Neuronal stem cell (in vitro differentiated cells): ENCODE measurements around the gene CYB561.

Experiments used
- DNase-seq: peaks from one replicate; pipeline ENCODE4 v3.0.0-alpha.2; 2013; ENCODE audit warnings: low spot score
- H2AFZ ChIP-seq: one replicate; pipeline ENCODE4 v1.6.1; 2013; ENCODE audit warnings: mild to moderate bottlenecking, low read length, inconsistent platforms
- H2AK5ac ChIP-seq: 2 replicates; pipeline ENCODE4 v1.6.1; 2013; ENCODE audit warnings: low read depth, mild to moderate bottlenecking, inconsistent platforms, low read length, moderate library complexity, mixed read lengths
- H2BK120ac ChIP-seq: 2 replicates; pipeline ENCODE4 v1.6.1; 2013; ENCODE audit warnings: low read depth, mild to moderate bottlenecking, inconsistent platforms, low read length, moderate library complexity, mixed read lengths
- H2BK12ac ChIP-seq: one replicate; pipeline ENCODE4 v1.6.1; 2013; ENCODE audit warnings: low read length, inconsistent platforms
- H2BK15ac ChIP-seq: 2 replicates; pipeline ENCODE4 v1.6.1; 2013; ENCODE audit warnings: mild to moderate bottlenecking, low read length, inconsistent platforms, mixed read lengths
- H2BK5ac ChIP-seq: one replicate; pipeline ENCODE4 v1.6.1; 2013; ENCODE audit warnings: inconsistent platforms, mild to moderate bottlenecking, low read length, moderate library complexity
- H3K14ac ChIP-seq: one replicate; pipeline ENCODE4 v1.6.1; 2013; ENCODE audit warnings: low read length, inconsistent platforms
- H3K18ac ChIP-seq: 2 replicates; pipeline ENCODE4 v1.6.1; 2013; ENCODE audit warnings: low read length, inconsistent platforms
- H3K23ac ChIP-seq: 2 replicates; pipeline ENCODE4 v1.6.1; 2013; ENCODE audit warnings: low read depth, mild to moderate bottlenecking, mixed read lengths, low read length, inconsistent platforms; ENCODE audit not compliant: poor library complexity
- H3K27ac ChIP-seq: replicated peaks from 3 replicates; pipeline ENCODE4 v1.5.1; 2013; ENCODE audit warnings: low read length, inconsistent platforms
- H3K27me3 ChIP-seq, 3 experiments: 2 replicates each; pipeline ENCODE4 v1.6.1; 2013; ENCODE audit warnings: low read length in 3 of 3, mild to moderate bottlenecking in 2 of 3, inconsistent platforms in 1 of 3, low read depth in 1 of 3, mixed read lengths in 1 of 3, moderate library complexity in 1 of 3; ENCODE audit not compliant: control insufficient read depth in 3 of 3, insufficient read depth in 3 of 3
- H3K36me3 ChIP-seq, 2 donors: replicated peaks in 1 of 2; 2 replicates each; pipeline ENCODE4 v1.6.1; 2013; ENCODE audit warnings: low read length in 2 of 2; ENCODE audit not compliant: control insufficient read depth in 2 of 2, insufficient read depth in 2 of 2
- H3K4ac ChIP-seq: 2 replicates; pipeline ENCODE4 v1.6.1; 2013; ENCODE audit warnings: inconsistent platforms, mild to moderate bottlenecking, low read length, moderate library complexity
- H3K4me1 ChIP-seq, 2 donors: 1 replicate in 1 of 2; 2 replicates in 1 of 2; pipeline ENCODE4 v1.6.1; 2013; ENCODE audit warnings: low read length in 2 of 2, low read depth in 1 of 2; ENCODE audit not compliant: control insufficient read depth in 2 of 2, insufficient read depth in 1 of 2
- H3K4me2 ChIP-seq: one replicate; pipeline ENCODE4 v1.6.1; 2013; ENCODE audit warnings: mild to moderate bottlenecking, low read length, inconsistent platforms; ENCODE audit not compliant: insufficient read depth, poor library complexity, severe bottlenecking
- H3K4me3 ChIP-seq, 2 donors: 2 replicates each; pipeline ENCODE4 v1.5.1; 2013; ENCODE audit warnings: low read length in 2 of 2, mild to moderate bottlenecking in 2 of 2, inconsistent platforms in 1 of 2, moderate library complexity in 1 of 2
- H3K79me1 ChIP-seq: one replicate; pipeline ENCODE4 v1.6.1; 2013; ENCODE audit warnings: low read depth, mild to moderate bottlenecking, inconsistent platforms, low read length, moderate library complexity
- H3K9ac ChIP-seq: one replicate; pipeline ENCODE4 v1.6.1; 2013; ENCODE audit warnings: mild to moderate bottlenecking, low read depth, low read length, inconsistent platforms; ENCODE audit not compliant: poor library complexity
- H3K9me3 ChIP-seq, 2 donors: replicated peaks in 1 of 2; 2 replicates each; pipeline versions ENCODE3 to v1.6.1; 2013; ENCODE audit warnings: low read length in 2 of 2, mild to moderate bottlenecking in 2 of 2, inconsistent platforms in 1 of 2, low read depth in 1 of 2, mixed read lengths in 1 of 2, moderate library complexity in 1 of 2; ENCODE audit not compliant: control insufficient read depth in 2 of 2, insufficient read depth in 1 of 2
- H4K8ac ChIP-seq: one replicate; pipeline ENCODE4 v1.6.1; 2013; ENCODE audit warnings: low read depth, mild to moderate bottlenecking, inconsistent platforms, low read length, moderate library complexity
- H4K91ac ChIP-seq: one replicate; pipeline ENCODE4 v1.6.1; 2013; ENCODE audit warnings: low read length, low read depth, mild to moderate bottlenecking, inconsistent platforms; ENCODE audit not compliant: poor library complexity
- WGBS, 2 donors: extraction: QIAGEN DNeasy Blood & Tissue Kit; methylation state at CpG; one replicate each; pipeline ENCODE4 v1.1.7; 2013; ENCODE audit warnings: missing lambda C conversion rate in 2 of 2, mixed read lengths in 1 of 2; ENCODE audit not compliant: insufficient read length in 2 of 2, insufficient replicate concordance in 1 of 2; ENCODE audit errors: extremely low coverage in 2 of 2; 5-methylcytosine and 5-hydroxymethylcytosine counted together

The CYB561 gene

GRCh38 chr17:63445571-63445953 is 544 bp downstream of the CYB561 start:
- Histone ChIP-seq H3K9ac (peak overlapping the region; percentile 88), H4K91ac (no peak overlapping the region), H2AK5ac (peak overlapping the region; percentile 78), H3K23ac (peak overlapping the region; percentile 59), H2BK12ac (no peak overlapping the region), H2BK5ac (no peak overlapping the region), H3K18ac (peak overlapping the region; percentile 90), H2BK120ac (no peak overlapping the region), H3K9me3 (peaks cover 0 to 2% of the 10 kb centered on the region in 2 donors), H3K27me3 (peaks cover 0 to 58% (median 15%) of the 10 kb centered on the region in 3 experiments), H3K4me2 (peak overlapping the region; percentile 94), H3K36me3 (no peaks in the 10 kb centered on the region), H3K79me1 (no peaks in the 10 kb centered on the region), H2BK15ac (peak overlapping the region; percentile 51), H3K14ac (no peak overlapping the region), H3K4me3 (peak overlapping the region; percentile 49 to 79), H3K4ac (no peak overlapping the region), H4K8ac (no peak overlapping the region), H2AFZ (peak overlapping the region; percentile 99), H3K4me1 (peaks cover 6 to 16% of the 10 kb centered on the region in 2 donors), H3K27ac (no peak overlapping the region)
- no peak for DNase-seq
- no CpG with 5 or more reads among the region's 24 CpGs for WGBS, 2 donors

DNA sequence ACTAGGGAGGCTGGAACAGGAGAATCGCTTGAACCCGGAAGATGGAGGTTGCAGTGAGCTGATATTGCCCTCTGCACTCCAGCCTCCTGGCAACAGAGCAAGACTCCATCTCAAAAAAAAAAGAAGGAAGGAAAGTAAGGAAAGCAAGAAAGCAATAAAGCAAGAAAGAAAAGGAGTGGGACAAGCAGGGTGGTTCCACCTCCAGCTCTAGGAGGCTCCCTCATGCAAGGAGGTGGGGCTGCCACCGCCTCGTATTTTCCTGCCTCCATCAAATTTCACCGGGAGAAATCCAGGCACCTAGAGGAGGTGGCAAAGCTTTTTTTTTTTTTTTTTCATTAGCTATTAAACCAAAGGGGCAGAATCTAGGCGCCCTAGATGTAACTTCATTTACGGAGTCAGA is 1.0 kb downstream of the CYB561 start:
- H3K4me3 ChIP-seq: no peak overlapping the region
- no peak overlapping the region for H3K18ac ChIP-seq
- no peak overlapping the region for H2BK15ac ChIP-seq

GRCh38 chr17:63444457-63444856 is 1.6 kb downstream of the CYB561 start:
- H3K4me3 ChIP-seq: no peak overlapping the region
- H3K14ac ChIP-seq: no peak overlapping the region

More for the DNA sequence above, 1.0 kb downstream of the CYB561 start:
- peaks cover 9 to 17% of the 10 kb centered on the region in 2 donors for H3K4me1 ChIP-seq
- H3K9ac ChIP-seq: no peak overlapping the region
- peaks cover 0 to 57% (median 15%) of the 10 kb centered on the region in 3 experiments for H3K27me3 ChIP-seq
- no peak overlapping the region for H3K4ac ChIP-seq
- H3K36me3 ChIP-seq: no peaks in the 10 kb centered on the region
- H3K14ac ChIP-seq: no peak overlapping the region
- no peak overlapping the region for H2BK12ac ChIP-seq
- no peak overlapping the region for H2BK120ac ChIP-seq
- no peak overlapping the region for H3K23ac ChIP-seq
- H3K4me2 ChIP-seq: peak overlapping the region; percentile 94
- H2AK5ac ChIP-seq: no peak overlapping the region
- no peak overlapping the region for H2AFZ ChIP-seq
- H2BK5ac ChIP-seq: no peak overlapping the region
- no peaks in the 10 kb centered on the region for H3K79me1 ChIP-seq
- no peak overlapping the region for H4K8ac ChIP-seq
- H3K27ac ChIP-seq: no peak overlapping the region
- H3K9me3 ChIP-seq: peaks cover 0 to 2% of the 10 kb centered on the region in 2 donors
- WGBS, 2 donors: no CpG with 5 or more reads among the region's 7 CpGs
- no peak for DNase-seq
- H4K91ac ChIP-seq: no peak overlapping the region

DNA sequence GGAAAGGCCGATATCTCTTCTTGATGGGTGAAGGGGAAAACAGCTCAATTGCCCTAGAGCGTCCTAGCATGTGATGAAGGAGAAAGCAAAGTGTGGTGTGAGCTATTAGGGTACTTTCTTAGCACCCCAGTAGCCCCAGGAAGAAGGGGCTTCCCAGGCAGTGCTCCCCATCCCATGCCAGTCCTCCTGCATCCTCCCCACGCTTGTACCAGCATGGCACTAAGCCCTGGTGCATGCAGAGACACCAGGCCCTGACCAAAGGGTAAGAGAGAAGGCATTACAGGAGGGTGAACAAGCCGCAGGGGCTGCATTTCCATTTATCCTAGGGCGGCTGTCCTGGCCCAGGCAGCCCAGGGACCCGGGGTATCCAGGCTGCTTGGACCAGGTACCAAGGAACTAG is 3.1 kb downstream of the CYB561 start:
- H3K14ac ChIP-seq: no peak overlapping the region
- no peak for DNase-seq
- H2BK5ac ChIP-seq: no peak overlapping the region
- peaks cover 0 to 2% of the 10 kb centered on the region in 2 donors for H3K9me3 ChIP-seq
- no peak overlapping the region for H3K9ac ChIP-seq
- H3K27me3 ChIP-seq: peaks cover 0 to 45% (median 15%) of the 10 kb centered on the region in 3 experiments
- no peak overlapping the region for H3K4ac ChIP-seq
- WGBS, 2 donors: no CpG with 5 or more reads among the region's 6 CpGs
- no peak overlapping the region for H3K27ac ChIP-seq
- no peaks in the 10 kb centered on the region for H3K79me1 ChIP-seq
- H4K91ac ChIP-seq: no peak overlapping the region
- H2AFZ ChIP-seq: no peak overlapping the region
- H3K4me2 ChIP-seq: no peak overlapping the region
- H2BK120ac ChIP-seq: no peak overlapping the region
- no peak overlapping the region for H4K8ac ChIP-seq
- H3K36me3 ChIP-seq: no peaks in the 10 kb centered on the region
- H3K4me1 ChIP-seq: peaks cover 9 to 17% of the 10 kb centered on the region in 2 donors
- no peak overlapping the region for H2AK5ac ChIP-seq
- H3K23ac ChIP-seq: peak overlapping the region; percentile 37
- H2BK15ac ChIP-seq: no peak overlapping the region
- no peak overlapping the region for H2BK12ac ChIP-seq
- no peak overlapping the region for H3K4me3 ChIP-seq
- H3K18ac ChIP-seq: no peak overlapping the region

More at GRCh38 chr17:63444457-63444856, 1.6 kb downstream of the CYB561 start:
- Histone ChIP-seq H3K36me3 (no peaks in the 10 kb centered on the region), H3K9ac (no peak overlapping the region), H3K23ac (no peak overlapping the region), H2BK5ac (no peak overlapping the region), H2BK120ac (no peak overlapping the region), H2BK12ac (no peak overlapping the region), H4K8ac (no peak overlapping the region), H3K27ac (no peak overlapping the region), H2BK15ac (no peak overlapping the region), H2AFZ (no peak overlapping the region), H4K91ac (no peak overlapping the region), H3K9me3 (peaks cover 0 to 2% of the 10 kb centered on the region in 2 donors), H2AK5ac (no peak overlapping the region), H3K4me2 (no peak overlapping the region), H3K27me3 (peaks cover 0 to 51% (median 15%) of the 10 kb centered on the region in 3 experiments), H3K18ac (no peak overlapping the region), H3K79me1 (no peaks in the 10 kb centered on the region), H3K4me1 (peaks cover 9 to 17% of the 10 kb centered on the region in 2 donors), H3K4ac (no peak overlapping the region)
- WGBS, 2 donors: no CpG with 5 or more reads among the region's 3 CpGs
- no peak for DNase-seq
